ENCODE measurements around the gene PREP. TPM values are rescaled to one million over a fixed set of nuclear protein-coding genes. Genes with fewer than 3 reads are reported as not detected.

The PREP gene
- 52.7 and 52.9 TPM in 2 replicates for total RNA-seq

- intact Hi-C loops (cut with micrococcal nuclease), result loop anchor here (1.0 to 5.0 kb wide), 4 partner anchors 196 to 616 kb away; no protein-coding TSS in a partner anchor
- H3K9me3 Mint-ChIP-seq, result no peaks in the 10 kb centered on the region
- peak; percentile 82 for DNase-seq (ENCODE audit: low spot score)
- H3K27me3 Mint-ChIP-seq (ENCODE audit: low read depth), result peaks cover 7% of the 10 kb centered on the region
- peak within 1 kb of the TSS; percentile 79 for H3K27ac Mint-ChIP-seq
- H3K36me3 Mint-ChIP-seq (ENCODE audit: low read depth), result peaks cover 12% of the 10 kb centered on the region
- peaks cover 45% of the 10 kb centered on the region for H3K4me1 Mint-ChIP-seq (ENCODE audit: low read depth)
- H3K4me3 Mint-ChIP-seq (ENCODE audit: low read depth), result peak within 1 kb of the TSS; percentile 96
Observed at GRCh38 chr6:105402939-105403935, at the start of gene PREP. Gene PREP (minus strand): TSS chr6:105403082. CDS start chr6:105402891, 191 bp downstream.

- Mint-ChIP-seq H3K36me3 (ENCODE audit: low read depth) (no peaks in the 10 kb centered on the region), H3K27ac (no peak overlapping the region), H3K4me1 (ENCODE audit: low read depth) (peaks cover 19% of the 10 kb centered on the region), H3K27me3 (ENCODE audit: low read depth) (peaks cover 23% of the 10 kb centered on the region), H3K9me3 (peaks cover 6% of the 10 kb centered on the region), H3K4me3 (ENCODE audit: low read depth) (no peak overlapping the region)
- intact Hi-C loops (cut with micrococcal nuclease), result no loop called here
- DNase-seq (ENCODE audit: low spot score), result no peak
Observed at GRCh38 chr6:105452376-105452775, 49.5 kb upstream of the PREP start.

GRCh38 chr6:105449756-105450390 lies 47.0 kb upstream of the PREP start:
- H3K4me1 Mint-ChIP-seq (ENCODE audit: low read depth), result peaks cover 18% of the 10 kb centered on the region
- peaks cover 5% of the 10 kb centered on the region for H3K9me3 Mint-ChIP-seq
- no peak for DNase-seq (ENCODE audit: low spot score)
- H3K4me3 Mint-ChIP-seq (ENCODE audit: low read depth), result no peak overlapping the region
- no peaks in the 10 kb centered on the region for H3K36me3 Mint-ChIP-seq (ENCODE audit: low read depth)
- intact Hi-C loops (cut with micrococcal nuclease), result no loop called here
- peaks cover 27% of the 10 kb centered on the region for H3K27me3 Mint-ChIP-seq (ENCODE audit: low read depth)
- no peak overlapping the region for H3K27ac Mint-ChIP-seq

GRCh38 chr6:105445481-105445880 lies 42.6 kb upstream of the PREP start:
- H3K36me3 Mint-ChIP-seq (ENCODE audit: low read depth), result no peaks in the 10 kb centered on the region
- intact Hi-C loops (cut with micrococcal nuclease), result no loop called here
- H3K27ac Mint-ChIP-seq, result no peak overlapping the region
- no peaks in the 10 kb centered on the region for H3K4me1 Mint-ChIP-seq (ENCODE audit: low read depth)
- H3K9me3 Mint-ChIP-seq, result no peaks in the 10 kb centered on the region
- no peak for DNase-seq (ENCODE audit: low spot score)
- H3K27me3 Mint-ChIP-seq (ENCODE audit: low read depth), result peaks cover 33% of the 10 kb centered on the region
- no peak overlapping the region for H3K4me3 Mint-ChIP-seq (ENCODE audit: low read depth)

- Mint-ChIP-seq H3K4me3 (ENCODE audit: low read depth) (no peak overlapping the region), H3K27ac (no peak overlapping the region), H3K4me1 (ENCODE audit: low read depth) (no peaks in the 10 kb centered on the region), H3K27me3 (ENCODE audit: low read depth) (peaks cover 38% of the 10 kb centered on the region), H3K36me3 (ENCODE audit: low read depth) (no peaks in the 10 kb centered on the region), H3K9me3 (no peaks in the 10 kb centered on the region)
- intact Hi-C loops (cut with micrococcal nuclease), result no loop called here
- DNase-seq (ENCODE audit: low spot score), result no peak
Observed at GRCh38 chr6:105443941-105444340, 41.1 kb upstream of the PREP start.

GRCh38 chr6:105442369-105442768 lies 39.5 kb upstream of the PREP start:
- Mint-ChIP-seq H3K27ac (no peak overlapping the region), H3K4me3 (ENCODE audit: low read depth) (no peak overlapping the region), H3K36me3 (ENCODE audit: low read depth) (no peaks in the 10 kb centered on the region), H3K9me3 (no peaks in the 10 kb centered on the region), H3K4me1 (ENCODE audit: low read depth) (no peaks in the 10 kb centered on the region), H3K27me3 (ENCODE audit: low read depth) (peaks cover 37% of the 10 kb centered on the region)
- intact Hi-C loops (cut with micrococcal nuclease), result no loop called here
- DNase-seq (ENCODE audit: low spot score), result no peak

- no peak overlapping the region for H3K27ac Mint-ChIP-seq
- DNase-seq (ENCODE audit: low spot score), result no peak
- H3K4me1 Mint-ChIP-seq (ENCODE audit: low read depth), result peaks cover 4% of the 10 kb centered on the region
- peaks cover 47% of the 10 kb centered on the region for H3K27me3 Mint-ChIP-seq (ENCODE audit: low read depth)
- H3K4me3 Mint-ChIP-seq (ENCODE audit: low read depth), result no peak overlapping the region
- intact Hi-C loops (cut with micrococcal nuclease), result loop anchor here (10.0 kb wide), 1 partner anchor 208 kb away; no protein-coding TSS in a partner anchor
- no peaks in the 10 kb centered on the region for H3K9me3 Mint-ChIP-seq
- no peaks in the 10 kb centered on the region for H3K36me3 Mint-ChIP-seq (ENCODE audit: low read depth)
Observed at GRCh38 chr6:105437236-105437635, 34.4 kb upstream of the PREP start.

- H3K36me3 Mint-ChIP-seq (ENCODE audit: low read depth), result no peaks in the 10 kb centered on the region
Observed at GRCh38 chr6:105433723-105434122, 30.8 kb upstream of the PREP start.

GRCh38 chr6:105432797-105433196 lies 29.9 kb upstream of the PREP start:
- DNase-seq (ENCODE audit: low spot score), result no peak
- Mint-ChIP-seq H3K4me1 (ENCODE audit: low read depth) (peaks cover 6% of the 10 kb centered on the region), H3K9me3 (no peaks in the 10 kb centered on the region), H3K4me3 (ENCODE audit: low read depth) (no peak overlapping the region), H3K36me3 (ENCODE audit: low read depth) (no peaks in the 10 kb centered on the region), H3K27ac (no peak overlapping the region), H3K27me3 (ENCODE audit: low read depth) (peaks cover 31% of the 10 kb centered on the region)
- intact Hi-C loops (cut with micrococcal nuclease), result loop anchor here (5.0 to 10.0 kb wide), 5 partner anchors 50 to 655 kb away; partner anchors contain the start of gene PRDM1

More at GRCh38 chr6:105433723-105434122, 30.8 kb upstream of the PREP start:
- peaks cover 6% of the 10 kb centered on the region for H3K4me1 Mint-ChIP-seq (ENCODE audit: low read depth)
- H3K27me3 Mint-ChIP-seq (ENCODE audit: low read depth), result peaks cover 35% of the 10 kb centered on the region
- DNase-seq (ENCODE audit: low spot score), result no peak
- H3K4me3 Mint-ChIP-seq (ENCODE audit: low read depth), result no peak overlapping the region
- H3K27ac Mint-ChIP-seq, result no peak overlapping the region
- H3K9me3 Mint-ChIP-seq, result no peaks in the 10 kb centered on the region
- intact Hi-C loops (cut with micrococcal nuclease), result loop anchor here (5.0 to 10.0 kb wide), 5 partner anchors 49 to 654 kb away; partner anchors contain the start of gene PRDM1

- DNase-seq (ENCODE audit: low spot score), result no peak
- H3K4me1 Mint-ChIP-seq (ENCODE audit: low read depth), result peaks cover 6% of the 10 kb centered on the region
- H3K9me3 Mint-ChIP-seq, result no peaks in the 10 kb centered on the region
- no peaks in the 10 kb centered on the region for H3K36me3 Mint-ChIP-seq (ENCODE audit: low read depth)
- no peak overlapping the region for H3K27ac Mint-ChIP-seq
- H3K27me3 Mint-ChIP-seq (ENCODE audit: low read depth), result peaks cover 26% of the 10 kb centered on the region
- intact Hi-C loops (cut with micrococcal nuclease), result loop anchor here (1.0 to 10.0 kb wide), 7 partner anchors 51 to 870 kb away; partner anchors contain the start of gene PRDM1
- no peak overlapping the region for H3K4me3 Mint-ChIP-seq (ENCODE audit: low read depth)
Observed at GRCh38 chr6:105431226-105431625, 28.3 kb upstream of the PREP start.

GRCh38 chr6:105430685-105431084 lies 27.8 kb upstream of the PREP start:
- DNase-seq (ENCODE audit: low spot score), result no peak
- Mint-ChIP-seq H3K27me3 (ENCODE audit: low read depth) (peaks cover 22% of the 10 kb centered on the region), H3K4me3 (ENCODE audit: low read depth) (no peak overlapping the region), H3K27ac (no peak overlapping the region), H3K36me3 (ENCODE audit: low read depth) (no peaks in the 10 kb centered on the region), H3K9me3 (no peaks in the 10 kb centered on the region), H3K4me1 (ENCODE audit: low read depth) (peaks cover 6% of the 10 kb centered on the region)
- intact Hi-C loops (cut with micrococcal nuclease), result loop anchor here (1.0 to 10.0 kb wide), 7 partner anchors 52 to 870 kb away; partner anchors contain the start of gene PRDM1

- no peak for DNase-seq (ENCODE audit: low spot score)
- Mint-ChIP-seq H3K27ac (no peak overlapping the region), H3K4me1 (ENCODE audit: low read depth) (peaks cover 6% of the 10 kb centered on the region), H3K27me3 (ENCODE audit: low read depth) (peaks cover 18% of the 10 kb centered on the region), H3K9me3 (no peaks in the 10 kb centered on the region), H3K4me3 (ENCODE audit: low read depth) (no peak overlapping the region), H3K36me3 (ENCODE audit: low read depth) (no peaks in the 10 kb centered on the region)
- intact Hi-C loops (cut with micrococcal nuclease), result loop anchor here (2.0 to 10.0 kb wide), 6 partner anchors 53 to 871 kb away; partner anchors contain the start of gene PRDM1
Observed at GRCh38 chr6:105429676-105430075, 26.8 kb upstream of the PREP start.
